ENCODE data around the gene NOS1AP. TPM values are rescaled to one million over a fixed set of nuclear protein-coding genes. Genes with fewer than 3 reads are reported as not detected.

Gene NOS1AP
- under 1 TPM; 0.34 to 0.35 TPM for total RNA-seq

DNA sequence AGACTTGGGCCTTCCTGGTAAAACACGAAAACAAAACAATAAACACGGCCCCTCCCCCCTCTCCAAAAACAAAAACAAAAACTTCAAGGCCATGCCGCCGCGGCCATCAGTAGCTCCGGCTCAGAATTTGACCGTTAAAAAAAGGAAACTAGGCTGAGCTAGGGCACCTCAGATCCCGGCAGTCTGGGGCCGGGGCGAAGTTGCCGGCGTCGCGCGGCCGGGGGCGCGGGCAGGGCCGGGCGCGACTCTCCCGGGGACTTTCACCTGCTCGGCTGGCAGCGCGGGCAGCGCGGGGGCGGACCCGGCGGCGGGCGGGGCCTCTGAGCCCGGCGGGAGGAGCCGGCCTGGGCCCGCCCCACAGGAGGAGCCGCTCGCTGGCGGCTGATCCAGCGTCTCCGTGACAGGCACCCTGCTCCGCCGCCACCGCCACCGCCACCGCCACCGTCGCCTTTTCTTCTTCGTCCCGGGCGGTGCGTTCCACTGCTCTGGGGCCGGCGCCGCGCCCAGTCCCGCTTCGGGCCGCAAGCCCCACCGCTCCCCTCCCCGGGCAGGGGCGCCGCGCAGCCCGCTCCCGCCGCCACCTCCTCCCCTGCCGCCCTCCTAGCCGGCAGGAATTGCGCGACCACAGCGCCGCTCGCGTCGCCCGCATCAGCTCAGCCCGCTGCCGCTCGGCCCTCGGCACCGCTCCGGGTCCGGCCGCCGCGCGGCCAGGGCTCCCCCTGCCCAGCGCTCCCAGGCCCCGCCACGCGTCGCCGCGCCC is at the start of gene NOS1AP:
Gene NOS1AP, plus strand, starts transcription at position 358 of the 760 bp plus-strand sequence. CDS start 487 bp downstream, outside the sequence.
- Mint-ChIP-seq H3K4me1 (no peaks in the 10 kb centered on the region), H3K27ac (no peak within 1 kb of the TSS), H3K27me3 (peaks cover 46% of the 10 kb centered on the region), H3K4me3 (peak within 1 kb of the TSS; percentile 71), H3K9me3 (ENCODE audit: low read depth) (no peaks in the 10 kb centered on the region), H3K36me3 (ENCODE audit: low read depth) (no peaks in the 10 kb centered on the region)
- ATAC-seq = peak; percentile 99
- POLR2A ChIA-PET = no interaction called here
- peak; percentile 91 for DNase-seq
- CTCF ChIA-PET = interaction anchor here (1.2 to 1.6 kb wide), 2 partner anchors 13 to 322 kb away, joined by 3 to 4 read pairs; no protein-coding TSS in a partner anchor
- intact Hi-C loops (cut with DNase I, micrococcal nuclease) = loop anchor here in 1 of 2 experiments (1.0 to 2.0 kb wide), 2 partner anchors 427 to 492 kb away; partner anchors contain the start of genes UAP1 and UHMK1

DNA sequence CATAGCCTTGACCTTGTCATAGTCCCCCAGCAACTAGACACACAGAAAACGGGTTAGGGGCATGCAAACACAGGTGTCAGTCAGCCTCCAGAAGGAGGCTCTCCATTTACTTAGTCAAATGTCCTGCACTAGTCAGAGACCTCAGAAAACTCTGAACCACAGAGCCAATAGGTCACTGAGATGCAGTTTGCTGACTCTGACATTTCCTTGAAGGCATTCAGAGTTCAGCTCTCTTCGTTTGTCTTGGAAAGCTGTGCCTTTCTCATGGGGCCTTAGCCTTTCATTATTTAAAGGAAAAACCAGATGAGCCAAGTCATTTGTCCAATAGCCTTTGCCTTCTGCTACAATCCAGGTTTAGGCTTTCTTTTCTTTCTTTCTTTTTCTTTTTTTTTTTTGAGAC is 49.3 kb upstream of the NOS1AP start:
- ATAC-seq = no peak
- peaks cover 4% of the 10 kb centered on the region for H3K4me1 Mint-ChIP-seq
- no peaks in the 10 kb centered on the region for H3K36me3 Mint-ChIP-seq (ENCODE audit: low read depth)
- ChIA-PET POLR2A (no interaction called here), CTCF (interaction anchor here (0.8 kb wide), 1 partner anchor 15 kb away, joined by 3 read pairs; no protein-coding TSS in a partner anchor)
- H3K4me3 Mint-ChIP-seq = no peak overlapping the region
- intact Hi-C loops (cut with DNase I, micrococcal nuclease) = loop anchor here in 1 of 2 experiments (5.0 kb wide), 1 partner anchor 58 kb away; no protein-coding TSS in a partner anchor
- H3K9me3 Mint-ChIP-seq (ENCODE audit: low read depth) = no peaks in the 10 kb centered on the region
- no peak for DNase-seq
- peaks cover 15% of the 10 kb centered on the region for H3K27me3 Mint-ChIP-seq
- H3K27ac Mint-ChIP-seq = no peak overlapping the region

DNA sequence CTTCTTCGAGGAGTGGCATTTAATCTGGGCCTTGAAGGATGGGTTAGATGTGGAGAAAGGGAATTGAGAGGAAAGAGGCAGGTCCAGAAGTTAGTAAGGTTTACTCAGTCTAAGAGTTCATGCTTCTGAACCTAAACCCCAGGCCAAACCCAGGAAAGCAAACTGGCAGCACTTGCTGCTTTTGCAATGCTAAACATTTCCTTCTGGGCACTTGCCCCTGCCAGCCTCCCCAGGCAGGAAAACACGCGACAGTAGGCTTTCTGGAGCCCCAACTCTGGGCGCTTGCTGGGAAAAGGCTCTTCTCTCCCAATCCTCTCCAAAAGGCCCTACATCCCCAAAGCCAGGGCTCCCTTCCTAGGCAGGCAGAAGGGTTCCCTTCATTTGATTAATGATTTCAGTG is 48.4 kb upstream of the NOS1AP start:
- peaks cover 4% of the 10 kb centered on the region for H3K4me1 Mint-ChIP-seq
- CTCF ChIA-PET = interaction anchor here (0.5 to 2.7 kb wide), 3 partner anchors 13 to 19 kb away, joined by 3 to 10 read pairs (median 5); no protein-coding TSS in a partner anchor
- no peak overlapping the region for H3K4me3 Mint-ChIP-seq
- H3K9me3 Mint-ChIP-seq (ENCODE audit: low read depth) = no peaks in the 10 kb centered on the region
- no peak overlapping the region for H3K27ac Mint-ChIP-seq
- H3K36me3 Mint-ChIP-seq (ENCODE audit: low read depth) = no peaks in the 10 kb centered on the region
- POLR2A ChIA-PET = no interaction called here
- peaks cover 21% of the 10 kb centered on the region for H3K27me3 Mint-ChIP-seq
- ATAC-seq = no peak
- intact Hi-C loops (cut with DNase I, micrococcal nuclease) = loop anchor here in 1 of 2 experiments (5.0 kb wide), 1 partner anchor 59 kb away; no protein-coding TSS in a partner anchor
- DNase-seq = no peak

DNA sequence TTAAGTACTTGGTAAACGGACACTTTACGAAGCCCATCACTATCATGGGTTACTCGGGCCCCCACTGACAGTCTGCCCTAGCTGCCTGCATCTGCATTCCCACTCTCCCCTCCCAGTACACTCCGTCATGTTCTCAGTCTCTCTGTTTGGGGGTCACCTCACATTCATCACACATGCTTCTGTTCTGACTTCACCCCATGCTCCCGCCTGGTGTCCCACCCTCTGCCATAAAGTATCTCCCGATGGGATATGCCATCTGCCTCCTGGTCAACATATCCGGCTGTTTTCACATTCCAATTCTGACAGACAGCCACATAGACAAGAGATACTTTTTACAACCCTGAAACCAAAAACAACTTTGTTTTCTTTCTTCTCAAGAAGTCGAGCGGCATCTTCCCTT is 46.9 kb upstream of the NOS1AP start:
- intact Hi-C loops (cut with DNase I, micrococcal nuclease) = loop anchor here in 1 of 2 experiments (5.0 kb wide), 1 partner anchor 60 kb away; no protein-coding TSS in a partner anchor
- Mint-ChIP-seq H3K27ac (no peak overlapping the region), H3K9me3 (ENCODE audit: low read depth) (no peaks in the 10 kb centered on the region), H3K36me3 (ENCODE audit: low read depth) (no peaks in the 10 kb centered on the region), H3K27me3 (peaks cover 30% of the 10 kb centered on the region), H3K4me1 (peaks cover 4% of the 10 kb centered on the region), H3K4me3 (peak overlapping the region; percentile 78)
- ChIA-PET POLR2A (no interaction called here), CTCF (interaction anchor here (2.7 kb wide), 1 partner anchor 14 kb away, joined by 10 read pairs; no protein-coding TSS in a partner anchor)
- ATAC-seq = no peak
- no peak for DNase-seq

DNA sequence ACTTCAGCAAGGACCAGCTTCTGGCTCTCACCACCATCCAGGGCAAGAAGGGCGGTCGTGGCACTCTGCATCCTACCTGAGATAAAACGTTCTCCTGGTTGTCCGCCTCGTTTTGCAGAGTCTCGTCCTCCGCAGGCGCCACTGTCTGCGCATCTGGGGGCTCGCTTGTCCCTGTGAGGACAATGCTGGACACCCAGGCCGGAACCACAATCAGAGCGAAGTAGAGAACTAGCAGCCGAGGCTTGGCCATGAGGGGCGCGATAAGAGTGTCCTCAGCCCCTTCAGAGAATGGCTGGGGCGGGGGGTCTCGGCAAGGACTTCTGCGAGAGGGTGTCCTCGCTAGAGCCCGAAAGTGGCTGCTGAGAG is 46.3 kb upstream of the NOS1AP start:
- ATAC-seq = no peak
- Mint-ChIP-seq H3K27me3 (peaks cover 34% of the 10 kb centered on the region), H3K9me3 (ENCODE audit: low read depth) (no peaks in the 10 kb centered on the region), H3K36me3 (ENCODE audit: low read depth) (no peaks in the 10 kb centered on the region), H3K4me1 (peaks cover 4% of the 10 kb centered on the region), H3K27ac (peak overlapping the region; percentile 40), H3K4me3 (peak overlapping the region; percentile 78)
- ChIA-PET CTCF (interaction anchor here (0.9 to 2.7 kb wide), 6 partner anchors 14 to 230 kb away, joined by 3 to 18 read pairs (median 5); no protein-coding TSS in a partner anchor), POLR2A (no interaction called here)
- intact Hi-C loops (cut with DNase I, micrococcal nuclease) = loop anchor here in 1 of 2 experiments (5.0 kb wide), 1 partner anchor 61 kb away; no protein-coding TSS in a partner anchor
- no peak for DNase-seq

DNA sequence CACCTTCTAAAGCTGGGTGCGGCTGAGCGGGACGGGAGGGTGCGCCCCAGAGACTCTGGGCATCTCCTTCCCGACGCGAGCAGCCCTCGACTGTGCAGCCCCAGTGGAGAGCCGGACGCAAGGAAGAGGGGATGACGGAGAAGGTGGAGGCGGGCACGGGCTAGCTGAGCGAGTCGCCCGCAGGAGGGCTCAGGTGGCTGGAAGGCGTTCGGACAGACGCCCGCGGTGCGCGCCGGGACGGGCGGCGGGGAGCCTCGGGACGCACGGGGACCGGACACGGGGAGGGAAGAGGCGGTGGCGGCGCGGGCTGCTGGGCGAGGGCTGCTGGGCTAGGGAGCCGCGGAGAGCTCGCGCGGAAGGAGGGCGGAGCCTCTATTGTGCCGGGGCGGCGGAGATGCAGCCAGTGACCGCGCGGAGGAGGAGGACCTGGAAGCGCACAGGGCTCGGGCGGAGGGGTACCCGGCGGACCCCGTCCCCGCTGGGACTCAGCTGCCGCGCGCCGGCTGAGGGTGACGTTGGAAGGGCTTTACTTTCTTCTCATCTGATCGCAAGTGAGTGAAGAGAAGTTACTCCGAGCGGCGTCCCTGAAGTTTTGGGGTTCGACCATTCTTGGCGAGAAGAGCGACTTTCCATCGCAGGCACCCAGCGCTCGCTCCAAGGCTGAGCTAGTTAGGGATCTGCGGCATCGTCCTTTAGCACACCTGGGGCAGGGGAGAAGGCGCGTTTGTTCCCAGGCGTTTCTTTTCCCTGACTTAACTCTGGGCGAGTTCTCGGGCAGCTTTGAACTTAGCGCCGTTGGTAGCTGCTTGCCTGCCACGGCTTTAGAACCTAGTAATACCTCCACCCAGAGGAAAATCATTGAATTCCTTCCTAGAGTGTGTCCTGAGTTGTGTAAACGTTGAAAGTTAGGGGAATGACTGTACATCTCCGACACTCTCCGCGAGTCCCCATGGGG is 45.7 kb upstream of the NOS1AP start, which contains the start of gene OLFML2B:
Gene OLFML2B, minus strand, starts transcription at position 323 of the 955 bp plus-strand sequence. CDS start 439 bp downstream, outside the sequence.
- intact Hi-C loops (cut with DNase I, micrococcal nuclease) = loop anchor here (1.0 to 5.0 kb wide), 2 partner anchors 62 to 232 kb away; no protein-coding TSS in a partner anchor
- no peaks in the 10 kb centered on the region for H3K36me3 Mint-ChIP-seq (ENCODE audit: low read depth)
- peak within 1 kb of the TSS; percentile 40 for H3K27ac Mint-ChIP-seq
- DNase-seq (peak; percentile 70), ATAC-seq (peak; percentile 91)
- peak within 1 kb of the TSS; percentile 78 for H3K4me3 Mint-ChIP-seq
- peaks cover 39% of the 10 kb centered on the region for H3K27me3 Mint-ChIP-seq
- POLR2A ChIA-PET = no interaction called here
- peaks cover 4% of the 10 kb centered on the region for H3K4me1 Mint-ChIP-seq
- CTCF ChIA-PET = interaction anchor here (0.6 to 2.7 kb wide), 17 partner anchors 10 to 274 kb away, joined by 3 to 18 read pairs (median 3); partner anchors contain the start of gene DUSP12
- no peaks in the 10 kb centered on the region for H3K9me3 Mint-ChIP-seq (ENCODE audit: low read depth)

DNA sequence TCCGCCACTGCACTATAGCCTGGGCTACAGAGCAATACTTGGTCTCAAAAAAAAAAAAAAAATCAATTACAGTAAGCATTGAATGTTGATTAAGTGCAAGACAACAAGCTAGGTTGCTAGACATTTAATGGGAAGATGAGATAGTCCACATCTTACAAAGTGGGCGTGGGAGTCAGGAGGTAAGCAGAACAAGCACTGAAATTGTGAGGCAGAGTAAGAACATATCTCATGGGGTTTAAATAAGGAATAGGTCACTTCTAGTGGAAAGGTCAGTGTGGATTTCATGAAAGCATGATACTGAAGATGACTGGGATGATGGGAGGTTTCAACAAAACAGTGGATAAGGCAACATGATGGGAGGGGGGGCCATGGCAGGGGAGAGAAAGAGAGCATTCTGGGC is 44.0 kb upstream of the NOS1AP start:
- Mint-ChIP-seq H3K27me3 (peaks cover 41% of the 10 kb centered on the region), H3K36me3 (ENCODE audit: low read depth) (no peaks in the 10 kb centered on the region), H3K4me3 (no peak overlapping the region), H3K4me1 (peaks cover 4% of the 10 kb centered on the region), H3K9me3 (ENCODE audit: low read depth) (no peaks in the 10 kb centered on the region), H3K27ac (no peak overlapping the region)
- ChIA-PET CTCF (interaction anchor here (3.3 kb wide), 1 partner anchor 12 kb away, joined by 13 read pairs; no protein-coding TSS in a partner anchor), POLR2A (no interaction called here)
- DNase-seq = no peak
- intact Hi-C loops (cut with DNase I, micrococcal nuclease) = no loop called here
- no peak for ATAC-seq

DNA sequence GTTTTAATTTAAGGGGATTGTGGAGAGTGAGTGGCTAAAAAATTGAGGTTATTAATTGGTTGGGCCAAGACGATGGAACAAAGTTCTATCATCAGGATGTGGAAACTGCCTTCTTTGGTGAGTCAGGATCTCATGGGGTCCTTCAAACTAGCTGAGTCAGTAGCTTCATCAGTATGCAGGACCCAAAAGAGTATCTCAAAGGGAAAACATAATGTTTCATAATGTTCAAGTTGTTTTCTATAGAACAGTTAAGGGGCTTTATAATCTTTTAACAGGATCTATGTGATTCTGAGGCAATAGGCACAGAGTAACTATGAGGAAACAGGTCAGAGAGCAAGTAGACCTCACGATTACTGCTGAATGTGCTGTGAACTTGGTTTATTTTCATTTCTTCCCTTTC is 42.6 kb upstream of the NOS1AP start:
- Mint-ChIP-seq H3K9me3 (ENCODE audit: low read depth) (no peaks in the 10 kb centered on the region), H3K4me3 (no peak overlapping the region), H3K27me3 (peaks cover 41% of the 10 kb centered on the region), H3K4me1 (peaks cover 4% of the 10 kb centered on the region), H3K36me3 (ENCODE audit: low read depth) (no peaks in the 10 kb centered on the region), H3K27ac (no peak overlapping the region)
- intact Hi-C loops (cut with DNase I, micrococcal nuclease) = no loop called here
- ATAC-seq (no peak), DNase-seq (no peak)
- POLR2A ChIA-PET = no interaction called here
- CTCF ChIA-PET = interaction anchor here (1.6 to 3.3 kb wide), 2 partner anchors 10 to 14 kb away, joined by 5 to 13 read pairs; no protein-coding TSS in a partner anchor

DNA sequence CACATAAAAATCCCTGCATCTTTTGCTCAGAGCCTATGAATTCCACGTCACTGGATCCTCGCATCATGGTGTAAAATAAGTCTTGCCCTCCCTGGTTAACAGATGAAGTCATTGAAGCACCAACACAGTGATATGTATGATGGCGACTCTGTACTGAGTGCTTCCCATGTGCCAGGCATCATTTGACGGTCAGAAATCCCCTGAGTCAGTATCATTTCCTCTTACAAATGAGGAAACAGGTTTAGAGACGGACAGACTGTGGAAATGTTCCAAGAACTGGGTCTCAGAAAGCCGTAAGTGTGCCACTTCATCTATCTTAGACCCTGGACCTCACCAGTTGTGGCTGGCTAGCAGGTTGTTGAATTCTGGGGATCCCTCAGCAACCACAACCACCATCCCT is 40.8 kb upstream of the NOS1AP start:
- CTCF ChIA-PET = interaction anchor here (3.3 kb wide), 1 partner anchor 9 kb away, joined by 13 read pairs; no protein-coding TSS in a partner anchor
- no peak overlapping the region for H3K27ac Mint-ChIP-seq
- no peak overlapping the region for H3K4me3 Mint-ChIP-seq
- peaks cover 33% of the 10 kb centered on the region for H3K27me3 Mint-ChIP-seq
- peaks cover 4% of the 10 kb centered on the region for H3K4me1 Mint-ChIP-seq
- DNase-seq (no peak), ATAC-seq (no peak)
- POLR2A ChIA-PET = no interaction called here
- intact Hi-C loops (cut with DNase I, micrococcal nuclease) = no loop called here
- H3K9me3 Mint-ChIP-seq (ENCODE audit: low read depth) = no peaks in the 10 kb centered on the region
- no peaks in the 10 kb centered on the region for H3K36me3 Mint-ChIP-seq (ENCODE audit: low read depth)

DNA sequence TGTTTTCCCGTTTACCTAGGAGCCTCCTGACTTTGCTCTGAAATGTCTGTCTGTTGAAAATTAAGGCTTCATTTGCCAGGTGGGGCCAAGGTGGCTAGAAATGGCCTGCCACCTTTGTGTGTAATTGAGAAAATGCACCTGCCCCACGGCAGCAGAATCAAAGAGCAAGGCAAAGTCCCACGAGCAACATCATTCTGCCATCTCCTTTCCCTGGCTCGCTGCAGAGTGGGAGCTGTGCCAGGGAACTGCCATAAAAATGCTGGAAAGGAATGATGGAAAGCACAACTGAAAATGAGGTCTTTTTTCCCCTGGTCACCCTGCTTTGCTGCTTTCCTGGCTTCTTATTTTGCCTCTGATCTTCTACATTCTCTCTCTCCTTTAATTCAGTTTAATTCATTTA is 40.3 kb upstream of the NOS1AP start:
- CTCF ChIA-PET = no interaction called here
- H3K4me1 Mint-ChIP-seq = peaks cover 4% of the 10 kb centered on the region
- POLR2A ChIA-PET = no interaction called here
- intact Hi-C loops (cut with DNase I, micrococcal nuclease) = no loop called here
- DNase-seq = no peak
- H3K36me3 Mint-ChIP-seq (ENCODE audit: low read depth) = no peaks in the 10 kb centered on the region
- no peak for ATAC-seq
- no peaks in the 10 kb centered on the region for H3K9me3 Mint-ChIP-seq (ENCODE audit: low read depth)
- peaks cover 36% of the 10 kb centered on the region for H3K27me3 Mint-ChIP-seq
- no peak overlapping the region for H3K27ac Mint-ChIP-seq
- no peak overlapping the region for H3K4me3 Mint-ChIP-seq
